DMS53 (cell line): ENCODE data around the gene WDR26.
A peak's percentile ranks its signal among the peaks of the same experiment; 100 is the strongest.
"Not testable (repeated sequence)": the region's sequence is repeated elsewhere in the genome, so short reads cannot be mapped to it uniquely, and the experiment has no call there.

ENCODE experiments used
- DNase-seq: peaks from one replicate; lab custom pipeline; 2025; lab: John Stamatoyannopoulos, UW

Gene WDR26

GRCh38 chr1:224393294-224393693 is 41.3 kb downstream of the WDR26 start:
- no peak for DNase-seq

GRCh38 chr1:224392411-224393249 is 42.0 kb downstream of the WDR26 start:
- DNase-seq, result no peak

GRCh38 chr1:224390517-224390916 is 44.1 kb downstream of the WDR26 start:
- no peak for DNase-seq

- no peak for DNase-seq
These were observed 46.7 kb downstream of the WDR26 start for GRCh38 chr1:224387943-224388342.

GRCh38 chr1:224387302-224387912 is 47.2 kb downstream of the WDR26 start:
- DNase-seq, result peak; percentile 12

GRCh38 chr1:224383218-224383617 is 51.4 kb downstream of the WDR26 start:
- no peak for DNase-seq

- DNase-seq, result no peak
These were observed 52.6 kb downstream of the WDR26 start for GRCh38 chr1:224381880-224382548.

GRCh38 chr1:224380003-224380402 is 54.6 kb downstream of the WDR26 start:
- DNase-seq, result no peak

- no peak for DNase-seq
These were observed 55.6 kb downstream of the WDR26 start for GRCh38 chr1:224378855-224379631.

- DNase-seq, result peak; percentile 27
These were observed 57.0 kb downstream of the WDR26 start for GRCh38 chr1:224377676-224378006.

- DNase-seq, result no peak
These were observed 59.5 kb downstream of the WDR26 start for GRCh38 chr1:224375059-224375458.

- DNase-seq, result no peak
These were observed 61.5 kb downstream of the WDR26 start for GRCh38 chr1:224373008-224373590.

- no peak for DNase-seq
These were observed 66.2 kb downstream of the WDR26 start for GRCh38 chr1:224368409-224368808.

GRCh38 chr1:224359207-224359606 is 75.4 kb downstream of the WDR26 start:
- no peak for DNase-seq

GRCh38 chr1:224358237-224358636 is 76.4 kb downstream of the WDR26 start:
- no peak for DNase-seq

GRCh38 chr1:224357626-224358124 is 76.9 kb downstream of the WDR26 start:
- DNase-seq, result no peak

GRCh38 chr1:224356685-224357625 is 77.6 kb downstream of the WDR26 start, which contains the start of gene CNIH4:
CNIH4 (plus strand) TSS chr1:224356879; CDS start chr1:224356925, 46 bp downstream.
- DNase-seq, result peak; percentile 97

- no peak for DNase-seq
These were observed 80.3 kb downstream of the WDR26 start for GRCh38 chr1:224353975-224354925.

GRCh38 chr1:224352436-224353085 is 82.0 kb downstream of the WDR26 start:
- DNase-seq, result not testable (repeated sequence)
